Epidermal melanocyte (primary cell): ENCODE results near the gene GRIA1.

Experiments used
- DNase-seq: peaks from one replicate; pipeline ENCODE4 v3.0.0; 2011; ENCODE audit warnings: low spot score; ENCODE audit not compliant: insufficient read length

GRIA1 gene

GRCh38 chr5:153658606-153659005, 168.1 kb downstream of the GRIA1 start:
- no peak for DNase-seq

- DNase-seq: no peak
These were observed 168.7 kb downstream of the GRIA1 start for GRCh38 chr5:153659039-153659736.

GRCh38 chr5:153660919-153661318, 170.4 kb downstream of the GRIA1 start:
- no peak for DNase-seq

- DNase-seq: no peak
These were observed 171.4 kb downstream of the GRIA1 start for GRCh38 chr5:153661897-153662296.

GRCh38 chr5:153670101-153670500, 179.6 kb downstream of the GRIA1 start:
- no peak for DNase-seq

GRCh38 chr5:153671653-153672346, 181.3 kb downstream of the GRIA1 start:
- no peak for DNase-seq

GRCh38 chr5:153672347-153673090, 182.0 kb downstream of the GRIA1 start:
- no peak for DNase-seq

GRCh38 chr5:153674356-153674755, 183.9 kb downstream of the GRIA1 start:
- DNase-seq: no peak

- no peak for DNase-seq
These were observed 185.9 kb downstream of the GRIA1 start for GRCh38 chr5:153676406-153676805.

- DNase-seq: no peak
These were observed 186.4 kb downstream of the GRIA1 start for GRCh38 chr5:153676821-153677220.

GRCh38 chr5:153678617-153679329, 188.3 kb downstream of the GRIA1 start:
- no peak for DNase-seq

- no peak for DNase-seq
These were observed 199.8 kb downstream of the GRIA1 start for GRCh38 chr5:153690236-153690635.

- DNase-seq: no peak
These were observed 205.8 kb downstream of the GRIA1 start for GRCh38 chr5:153696256-153696655.

- DNase-seq: no peak
These were observed 208.6 kb downstream of the GRIA1 start for GRCh38 chr5:153699035-153699434.

GRCh38 chr5:153700940-153701339, 210.5 kb downstream of the GRIA1 start:
- DNase-seq: no peak

GRCh38 chr5:153702265-153702664, 211.8 kb downstream of the GRIA1 start:
- no peak for DNase-seq

GRCh38 chr5:153704110-153704509, 213.6 kb downstream of the GRIA1 start:
- no peak for DNase-seq

- no peak for DNase-seq
These were observed 217.2 kb downstream of the GRIA1 start for GRCh38 chr5:153707626-153708025.

- no peak for DNase-seq
These were observed 221.3 kb downstream of the GRIA1 start for GRCh38 chr5:153711755-153712154.

GRCh38 chr5:153712946-153713345, 222.5 kb downstream of the GRIA1 start:
- DNase-seq: no peak

- DNase-seq: no peak
These were observed 223.5 kb downstream of the GRIA1 start for GRCh38 chr5:153713943-153714342.

GRCh38 chr5:153714798-153715197, 224.3 kb downstream of the GRIA1 start:
- no peak for DNase-seq
